GM21360 (cell line): ENCODE data around the gene F12.
"Not testable (repeated sequence)": the region's sequence is repeated elsewhere in the genome, so short reads cannot be mapped to it uniquely, and the experiment has no call there.

Experiments
- ATAC-seq: cut with Tn5 transposase; IDR thresholded peaks from one replicate; pipeline ENCODE4 v1.9.1; 2021; ENCODE audit warnings: mild to moderate bottlenecking, moderate library complexity; ENCODE audit not compliant: unreplicated experiment

F12 gene

DNA sequence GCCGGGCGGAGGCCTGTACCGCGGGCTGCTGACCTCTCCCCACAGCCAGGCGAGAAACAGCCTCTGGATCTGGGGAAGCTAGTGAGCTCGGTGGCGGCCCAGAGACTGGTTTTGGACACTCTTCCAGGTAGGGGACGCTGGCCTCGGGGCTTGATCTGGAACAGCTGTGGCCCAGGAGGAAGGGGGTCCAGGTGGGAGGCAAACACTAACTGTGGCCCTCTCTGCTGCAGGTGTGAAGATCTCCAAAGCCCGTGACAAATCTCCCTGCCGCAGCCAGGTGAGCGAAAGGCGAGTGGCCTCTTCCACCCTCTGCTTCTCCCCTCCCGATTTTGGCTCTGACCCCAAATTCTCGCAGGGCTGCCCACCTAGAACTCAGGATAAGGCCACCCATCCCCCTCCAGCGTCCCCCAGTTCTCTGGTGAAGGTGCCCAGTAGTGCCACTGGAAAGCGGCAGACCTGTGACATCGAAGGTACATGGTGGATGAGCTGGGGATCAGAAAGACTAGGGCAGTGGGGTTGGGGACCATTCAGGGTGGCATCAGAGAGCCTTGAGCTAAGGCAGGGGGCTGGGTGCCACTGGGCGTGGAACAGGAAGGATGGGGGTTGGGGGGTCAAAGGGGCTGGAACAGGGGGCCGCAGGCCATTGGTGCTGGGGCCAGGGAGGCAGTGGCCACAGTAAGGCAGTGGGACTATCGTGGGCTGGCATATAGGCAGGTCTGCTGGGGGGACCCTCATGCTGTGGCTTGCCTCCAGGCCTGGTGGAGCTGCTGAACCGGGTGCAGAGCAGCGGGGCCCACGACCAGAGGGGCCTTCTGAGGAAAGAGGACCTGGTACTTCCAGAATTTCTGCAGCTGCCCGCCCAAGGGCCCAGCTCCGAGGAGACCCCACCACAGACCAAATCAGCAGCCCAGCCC is 38.0 kb downstream of the F12 start:
- no peak for ATAC-seq

DNA sequence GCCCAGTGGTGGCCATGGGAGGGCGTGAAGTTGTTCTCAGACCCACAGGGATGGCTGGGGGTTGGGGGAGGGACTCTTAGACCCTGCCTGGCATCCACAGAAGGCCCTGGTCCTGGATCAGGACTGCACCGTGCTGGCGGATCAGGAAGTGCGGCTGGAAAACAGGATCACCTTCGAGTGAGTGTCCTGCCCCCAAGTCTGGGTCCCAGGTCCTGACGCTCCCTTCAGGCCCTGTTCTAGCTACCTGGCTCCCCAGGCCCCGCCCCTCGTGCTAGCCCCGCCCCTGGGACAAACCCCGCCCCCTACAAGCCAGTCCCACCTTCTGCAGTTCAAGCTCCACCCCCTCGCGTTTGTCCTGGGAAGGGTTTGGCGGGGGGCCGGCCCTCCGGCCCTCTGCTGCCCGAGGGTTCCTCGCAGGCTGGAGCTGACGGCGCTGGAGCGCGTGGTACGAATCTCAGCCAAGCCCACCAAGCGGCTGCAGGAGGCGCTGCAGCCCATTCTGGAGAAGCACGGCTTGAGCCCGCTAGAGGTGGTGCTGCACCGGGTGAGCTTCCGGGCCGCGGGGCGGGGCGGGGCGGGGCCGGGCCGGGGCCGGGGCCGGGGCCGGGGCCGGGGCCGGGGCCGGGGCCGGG is 38.8 kb downstream of the F12 start:
- ATAC-seq = no peak

DNA sequence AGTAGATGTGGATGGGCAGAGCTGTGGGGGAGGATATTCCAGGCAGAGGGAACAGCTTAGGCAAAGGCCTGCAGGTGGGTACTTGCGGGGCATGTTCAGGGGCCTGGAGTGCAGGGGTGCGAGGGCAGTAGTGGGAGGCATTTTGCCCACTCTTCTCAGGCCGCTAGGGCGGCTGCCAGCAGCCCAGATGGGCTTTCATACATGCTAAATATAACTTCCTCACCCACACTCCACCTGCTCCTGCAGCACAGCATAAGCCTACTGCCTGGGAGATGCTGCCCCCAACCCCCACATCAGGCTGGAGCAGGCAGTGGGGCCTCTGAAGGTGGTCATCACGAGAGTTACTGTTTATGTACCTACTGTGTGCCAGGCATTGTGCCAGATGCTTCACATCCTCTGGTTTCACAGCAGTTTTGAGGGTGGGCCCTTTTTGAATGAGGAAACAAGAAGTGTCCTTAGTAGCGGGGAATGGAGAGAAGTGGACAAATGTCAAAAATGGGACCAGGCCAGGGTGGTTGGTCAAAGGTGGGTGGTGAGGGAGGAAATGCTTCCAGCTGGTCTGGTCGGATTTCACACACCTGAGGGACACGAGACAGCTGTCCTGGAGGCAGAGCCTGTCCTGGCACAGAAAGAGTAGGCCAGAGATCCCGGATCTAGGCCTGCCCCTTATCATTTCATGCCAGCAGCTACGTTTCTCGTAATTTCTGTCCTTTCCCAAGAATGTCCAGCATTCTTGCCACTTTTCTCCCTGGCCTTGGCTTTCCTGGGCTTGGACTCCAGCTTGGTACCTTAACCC is 39.5 kb downstream of the F12 start:
- ATAC-seq = no peak

DNA sequence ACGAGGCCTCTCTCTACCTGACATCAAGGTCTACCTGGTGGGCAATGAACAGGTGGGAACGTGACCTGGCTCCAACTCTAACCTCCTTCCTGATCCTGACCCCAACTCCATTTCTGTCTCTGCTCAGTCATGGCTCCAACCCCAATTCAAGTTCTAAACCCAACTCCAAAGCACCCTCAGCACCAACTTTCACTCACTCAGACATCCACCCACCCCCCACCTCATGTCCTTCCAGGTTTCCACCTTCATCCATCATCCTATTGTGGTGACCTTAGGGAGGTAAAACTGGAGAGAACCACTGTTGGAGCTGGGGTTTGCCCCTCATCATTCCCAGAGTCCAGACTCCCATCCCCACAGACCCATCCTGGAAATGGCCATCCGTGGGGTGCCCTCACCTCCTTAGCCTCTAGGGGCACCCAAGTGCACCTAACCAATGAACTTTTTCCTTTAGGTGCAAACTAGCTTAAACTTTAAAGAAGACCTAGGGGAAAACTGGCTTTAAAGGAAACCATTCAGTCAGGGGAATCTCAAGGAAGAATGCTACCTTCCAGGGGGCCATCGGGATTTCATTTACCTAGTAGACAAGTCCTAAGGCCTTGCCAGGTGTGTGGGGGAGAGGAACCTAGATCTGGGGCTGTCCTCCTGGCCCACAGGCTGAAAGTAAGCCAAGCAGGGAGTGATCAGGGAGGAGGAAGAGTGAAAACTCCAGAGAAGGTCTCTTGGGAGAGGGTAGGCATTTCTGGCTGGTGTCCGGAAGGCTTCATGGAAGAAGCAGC is 40.3 kb downstream of the F12 start:
- no peak for ATAC-seq

DNA sequence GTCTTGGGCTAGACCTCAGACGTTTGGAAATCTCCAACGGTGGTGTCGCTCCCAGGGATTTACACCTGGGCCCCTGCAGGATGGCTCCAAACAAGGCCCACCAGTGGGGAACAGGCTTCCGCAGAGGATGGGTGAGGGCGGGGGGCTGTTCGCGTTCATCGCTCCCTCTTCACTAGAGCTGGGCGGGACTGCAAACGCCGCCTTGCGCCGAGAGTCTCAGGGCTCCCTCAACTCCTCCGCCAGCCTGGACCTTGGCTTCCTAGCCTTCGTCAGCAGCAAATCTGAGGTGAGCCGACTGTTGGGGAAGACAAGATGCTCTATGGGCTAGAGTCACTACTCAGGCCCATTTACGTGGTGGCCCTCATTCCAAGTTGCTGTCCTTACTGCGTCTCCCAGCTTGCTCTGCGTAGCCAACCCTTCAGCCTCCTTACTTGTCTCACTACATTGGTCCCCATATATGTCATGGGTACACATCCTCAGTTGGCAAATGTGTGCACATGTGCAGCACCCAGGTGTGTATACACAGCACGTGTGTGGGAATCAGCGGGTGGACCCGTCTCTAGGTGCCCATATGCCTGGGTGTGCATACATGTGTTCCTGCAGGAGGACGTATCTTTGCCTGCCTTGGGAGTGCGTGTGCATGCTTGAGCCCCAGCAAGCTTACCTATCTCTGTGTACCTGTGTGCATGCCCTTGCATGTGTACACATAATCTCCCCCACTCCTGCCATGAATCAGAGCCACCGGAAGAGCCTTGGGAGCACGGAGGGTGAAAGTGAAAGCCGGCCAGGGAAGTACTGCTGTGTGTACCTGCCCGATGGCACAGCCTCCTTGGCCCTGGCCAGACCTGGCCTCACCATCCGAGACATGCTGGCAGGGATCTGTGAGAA is 41.1 kb downstream of the F12 start:
- no peak for ATAC-seq

DNA sequence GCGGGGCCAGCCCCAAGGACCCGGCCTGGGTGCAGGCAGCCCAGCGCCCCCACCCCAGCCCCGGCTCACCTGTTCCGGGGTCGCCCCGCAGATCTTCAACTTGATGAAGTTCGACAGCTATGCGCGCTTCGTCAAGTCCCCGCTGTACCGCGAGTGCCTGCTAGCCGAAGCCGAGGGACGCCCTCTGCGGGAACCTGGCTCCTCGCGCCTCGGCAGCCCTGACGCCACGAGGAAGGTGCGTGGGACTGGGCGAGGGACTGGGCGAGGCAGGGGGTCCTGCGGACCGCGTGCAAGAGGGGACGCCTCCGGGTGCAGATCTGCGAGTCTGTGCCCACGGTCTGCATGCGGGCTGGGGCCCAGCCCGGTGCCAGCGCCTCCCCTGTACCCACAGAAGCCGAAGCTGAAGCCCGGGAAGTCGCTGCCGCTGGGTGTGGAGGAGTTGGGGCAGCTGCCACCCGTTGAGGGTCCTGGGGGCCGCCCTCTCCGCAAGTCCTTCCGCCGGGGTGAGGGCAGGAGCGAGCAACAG is 42.0 kb downstream of the F12 start:
- no peak for ATAC-seq

DNA sequence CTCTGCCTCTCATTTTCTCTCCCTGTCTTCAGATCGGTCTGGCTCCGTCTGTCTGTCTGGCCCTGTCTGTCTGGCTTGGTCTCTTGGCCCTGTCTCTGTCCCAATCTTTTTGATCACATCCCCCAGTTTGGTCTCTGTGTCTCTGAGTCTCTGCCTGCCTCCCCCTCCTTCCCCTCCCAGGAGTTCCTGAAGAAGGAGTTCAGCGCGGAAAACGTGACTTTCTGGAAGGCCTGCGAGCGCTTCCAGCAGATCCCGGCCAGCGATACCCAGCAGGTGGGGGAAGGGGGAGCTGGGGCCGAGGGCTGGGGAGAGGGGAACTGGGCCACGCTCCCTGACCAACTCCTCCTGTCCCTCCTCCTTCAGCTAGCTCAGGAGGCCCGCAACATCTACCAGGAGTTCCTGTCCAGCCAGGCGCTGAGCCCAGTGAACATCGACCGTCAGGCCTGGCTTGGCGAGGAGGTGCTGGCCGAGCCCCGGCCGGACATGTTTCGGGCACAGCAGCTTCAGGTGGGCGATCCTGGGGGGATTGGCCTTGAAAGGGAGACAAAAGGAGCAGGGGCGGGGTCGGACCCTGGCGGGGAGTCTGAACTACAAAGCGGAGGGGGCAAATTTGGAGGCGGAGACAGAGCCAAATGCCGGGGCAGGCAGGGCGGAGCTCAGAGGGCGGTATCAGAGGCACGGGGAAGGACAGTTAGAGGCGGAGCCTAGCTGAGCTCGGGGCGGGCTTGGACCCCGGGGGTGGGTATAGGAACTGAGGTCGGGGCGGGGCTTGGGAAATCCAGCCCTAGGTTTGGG is 42.6 kb downstream of the F12 start:
- ATAC-seq = no peak

DNA sequence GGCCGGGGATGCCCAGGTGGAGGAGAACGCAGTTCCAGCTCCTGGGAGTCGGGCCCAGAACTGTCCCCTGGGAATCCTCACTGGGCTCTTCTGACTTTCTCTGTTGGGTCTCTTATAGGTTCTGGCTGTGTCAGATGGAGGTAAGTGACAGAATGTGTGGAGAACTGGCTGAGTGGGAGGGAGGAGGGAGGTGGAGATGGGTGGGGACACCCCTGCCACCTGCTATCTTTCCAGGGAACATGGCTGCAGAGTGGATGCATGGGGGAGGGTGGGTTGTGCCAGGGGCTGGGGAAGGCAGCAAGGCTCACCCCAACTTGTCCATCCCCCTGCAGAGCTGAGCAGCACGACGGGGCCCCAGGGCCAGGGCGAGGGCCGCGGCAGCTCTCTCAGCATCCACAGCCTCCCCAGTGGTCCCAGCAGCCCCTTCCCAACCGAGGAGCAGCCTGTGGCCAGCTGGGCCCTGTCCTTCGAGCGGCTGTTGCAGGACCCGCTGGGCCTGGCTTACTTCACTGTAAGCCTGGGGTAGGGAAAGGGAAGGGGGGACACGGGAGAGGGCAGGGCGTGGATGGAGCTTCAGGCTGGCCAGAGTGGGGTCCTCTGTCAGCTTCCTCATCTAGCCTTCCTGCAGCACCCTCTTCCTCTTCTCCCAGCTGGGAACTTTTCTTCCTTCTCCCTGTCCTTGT is 43.4 kb downstream of the F12 start:
- ATAC-seq = no peak

DNA sequence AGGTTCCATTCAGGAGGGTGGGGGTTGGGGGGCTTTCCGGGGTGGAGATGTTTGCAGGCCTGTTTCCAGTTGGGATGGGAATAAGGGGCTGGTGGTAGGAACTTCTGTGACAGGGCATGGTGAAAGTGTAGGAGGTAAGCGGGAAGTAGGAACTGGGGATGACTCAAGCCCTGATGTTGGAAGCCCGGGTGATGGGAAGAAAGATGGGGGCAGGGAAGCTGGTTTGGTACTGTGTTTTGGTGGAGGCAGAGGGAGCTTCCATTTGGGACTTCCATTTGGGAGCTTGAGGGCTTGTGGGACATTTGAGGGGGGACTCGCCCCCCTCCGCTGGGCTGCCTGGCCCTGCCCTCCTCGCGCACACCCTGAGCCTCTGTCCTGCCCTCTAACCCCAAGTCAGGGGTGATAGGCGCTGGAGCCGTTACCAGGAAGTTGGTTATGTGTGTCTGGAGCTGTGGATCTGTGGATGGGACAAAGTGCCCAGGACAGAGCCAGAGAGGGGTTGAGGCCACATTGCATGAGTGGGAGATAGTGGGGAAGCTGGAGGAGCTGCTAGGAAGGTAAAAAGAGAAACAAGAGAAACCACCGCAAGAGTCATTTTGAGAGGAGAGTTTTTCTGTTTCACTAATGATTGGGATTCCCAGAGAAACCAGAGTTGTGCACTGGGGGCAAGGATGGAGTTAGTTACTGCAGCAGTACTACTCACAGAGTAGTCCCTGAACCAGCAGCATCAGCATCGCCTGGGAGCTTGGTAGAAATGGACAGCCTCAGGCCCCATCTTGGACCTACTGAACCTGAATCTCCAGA is 45.0 kb downstream of the F12 start:
- no peak for ATAC-seq

DNA sequence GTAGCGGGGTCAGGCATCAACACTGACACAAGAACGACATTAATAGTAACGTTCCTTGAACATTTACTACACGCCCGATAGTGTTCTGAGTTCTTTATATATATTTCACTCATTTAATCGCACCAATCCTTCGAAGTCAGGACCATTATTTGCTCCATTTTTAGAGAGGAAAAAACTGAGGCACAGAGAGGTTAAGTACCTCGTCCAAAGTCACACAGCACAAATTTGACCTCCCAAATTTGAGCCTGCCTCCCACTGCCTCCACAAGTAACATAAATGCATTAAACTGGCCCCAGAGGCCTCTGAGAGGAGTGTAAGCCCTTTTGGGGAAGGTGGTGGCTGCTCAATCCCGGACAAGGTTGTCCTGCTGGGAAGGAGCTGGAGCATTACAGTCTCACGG is 45.8 kb downstream of the F12 start:
- ATAC-seq = no peak

DNA sequence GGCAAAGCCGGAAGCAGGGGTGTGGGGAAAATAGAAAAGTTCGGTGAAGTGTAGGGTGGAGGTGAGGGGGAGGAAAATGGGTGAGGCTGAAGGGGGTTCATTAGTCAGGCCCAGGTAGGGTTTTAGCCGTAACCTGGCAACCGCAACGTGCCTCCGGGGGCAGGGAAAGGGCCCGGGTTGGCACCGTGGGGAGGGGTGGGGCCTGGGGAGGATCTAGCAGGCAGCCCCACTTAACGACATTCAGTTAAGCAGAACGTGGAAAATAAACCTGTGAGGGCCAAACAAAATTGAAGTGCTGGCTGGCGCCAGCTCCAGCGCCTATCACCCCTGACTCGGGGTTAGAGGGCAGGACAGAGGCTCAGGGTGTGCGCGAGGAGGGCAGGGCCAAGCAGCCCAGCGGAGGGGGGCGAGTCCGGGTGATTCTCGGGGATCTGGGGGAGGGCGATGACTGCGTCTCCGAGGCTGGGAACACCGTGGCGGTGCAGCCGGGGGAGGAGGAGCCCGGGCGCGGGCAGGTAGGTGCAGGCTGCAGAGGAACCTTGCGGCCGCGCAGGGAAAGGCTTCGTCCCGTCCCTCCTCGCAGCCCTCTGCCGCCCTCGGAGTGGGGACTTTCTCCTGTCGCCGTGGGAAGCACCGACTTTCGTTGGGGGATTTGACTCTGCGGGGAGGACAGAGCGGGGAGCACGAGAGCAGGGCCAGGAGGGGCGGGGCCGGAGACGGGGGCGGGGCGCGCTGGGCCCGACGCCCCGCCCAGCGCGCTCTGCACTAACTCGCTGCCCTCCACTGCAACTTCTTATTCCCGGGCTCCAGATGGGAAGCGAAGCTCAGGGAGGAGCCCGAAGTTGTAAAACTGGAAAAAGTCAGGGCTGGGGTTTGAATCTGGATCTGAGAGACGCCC is 46.5 kb downstream of the F12 start:
- ATAC-seq = peak; percentile 37

DNA sequence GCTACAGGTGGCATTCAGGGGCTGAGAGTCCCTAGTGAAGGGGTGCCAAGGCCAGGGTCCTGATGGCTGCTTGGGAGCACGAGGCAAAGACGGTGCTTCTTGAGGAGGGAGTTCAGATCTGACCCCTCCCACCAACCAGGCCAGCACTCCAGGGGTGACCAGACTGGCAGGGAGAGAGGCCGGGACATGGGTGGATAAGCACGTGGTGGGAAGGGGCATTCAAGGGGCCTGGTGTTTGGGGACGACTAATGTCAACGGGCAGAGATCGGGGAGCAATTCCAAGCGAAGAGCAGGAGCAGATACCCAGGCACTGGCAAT is 47.1 kb downstream of the F12 start:
- ATAC-seq = no peak

DNA sequence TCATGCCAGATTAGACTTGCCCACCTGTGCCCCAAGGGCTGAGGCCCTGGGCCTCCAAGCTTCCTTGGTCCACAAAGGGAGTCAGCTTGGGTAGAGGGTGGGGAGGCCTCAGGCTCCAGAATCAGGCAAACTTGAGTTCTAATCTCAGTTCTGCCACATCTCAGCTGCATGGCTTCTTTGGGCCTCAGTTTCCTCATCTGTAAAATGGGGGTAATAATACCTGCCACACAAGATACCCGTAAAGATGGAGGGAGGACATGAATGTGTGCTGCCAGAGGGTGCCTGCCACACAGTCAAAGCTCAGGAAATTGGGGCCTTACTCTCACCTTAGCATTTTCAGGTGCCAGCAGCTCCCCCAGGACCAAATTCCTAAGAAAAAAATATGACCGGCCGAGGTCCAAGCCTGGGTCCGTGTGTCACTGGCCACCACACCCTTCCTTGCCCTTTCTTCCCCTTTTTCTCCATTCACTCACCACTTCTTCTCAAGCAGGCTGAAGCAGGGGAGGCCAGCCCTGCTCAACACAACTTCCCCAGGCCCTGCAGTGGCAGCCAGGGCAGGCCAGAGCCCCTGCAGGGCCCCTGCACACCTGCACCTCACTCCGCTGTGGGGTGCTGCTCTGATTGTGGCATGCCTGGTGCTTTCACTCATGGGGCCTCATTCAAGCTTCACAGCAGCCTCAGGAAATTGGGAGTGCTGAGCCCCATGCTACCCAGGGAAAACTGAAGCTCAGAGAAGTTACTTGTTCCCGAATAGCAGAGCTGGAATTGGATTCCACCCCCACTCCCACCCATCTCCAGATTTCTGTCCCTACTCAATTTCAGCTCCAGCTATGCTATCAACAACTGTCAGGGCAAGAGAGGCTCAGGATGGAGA is 47.7 kb downstream of the F12 start:
- ATAC-seq = no peak

DNA sequence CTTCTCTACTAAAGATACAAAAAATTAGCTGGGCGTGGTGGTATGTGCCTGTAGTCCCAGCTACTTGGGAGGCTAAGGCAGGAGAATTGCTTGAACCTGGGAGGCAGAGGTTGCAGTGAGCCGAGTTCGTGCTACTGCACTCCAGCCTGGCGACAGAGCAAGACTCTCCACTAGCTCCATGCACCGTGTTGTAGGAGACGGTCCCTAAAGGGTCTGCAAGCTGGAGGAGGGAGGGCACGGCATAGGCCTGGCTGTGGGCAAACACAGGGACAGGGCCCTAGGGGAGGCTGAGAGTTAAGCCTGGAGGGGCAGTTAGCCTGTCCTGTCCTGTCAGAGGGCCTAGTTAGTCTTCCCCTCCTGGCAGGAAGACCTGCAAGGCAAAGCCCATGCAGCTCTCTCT is 48.6 kb downstream of the F12 start:
- ATAC-seq = not testable (repeated sequence)

DNA sequence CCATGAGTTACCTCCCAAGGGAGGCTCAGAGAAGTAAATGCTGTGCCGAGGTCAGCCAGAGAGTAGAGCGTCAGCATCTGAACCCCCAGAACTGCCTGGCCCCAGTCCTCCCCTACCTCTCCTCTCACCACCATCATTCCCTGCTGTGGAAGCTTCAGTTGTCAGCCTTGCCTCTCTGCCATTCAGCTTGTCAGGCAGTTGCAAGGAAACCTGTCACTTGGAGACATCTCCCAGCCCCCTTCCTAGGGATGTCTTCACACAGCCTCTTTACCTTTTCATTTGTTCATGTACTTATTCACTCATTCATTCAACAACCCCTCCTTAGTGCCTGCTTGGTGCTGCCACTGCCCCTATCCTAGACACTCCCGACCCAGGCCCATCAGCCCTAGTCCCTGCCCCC is 49.5 kb downstream of the F12 start:
- ATAC-seq = no peak

DNA sequence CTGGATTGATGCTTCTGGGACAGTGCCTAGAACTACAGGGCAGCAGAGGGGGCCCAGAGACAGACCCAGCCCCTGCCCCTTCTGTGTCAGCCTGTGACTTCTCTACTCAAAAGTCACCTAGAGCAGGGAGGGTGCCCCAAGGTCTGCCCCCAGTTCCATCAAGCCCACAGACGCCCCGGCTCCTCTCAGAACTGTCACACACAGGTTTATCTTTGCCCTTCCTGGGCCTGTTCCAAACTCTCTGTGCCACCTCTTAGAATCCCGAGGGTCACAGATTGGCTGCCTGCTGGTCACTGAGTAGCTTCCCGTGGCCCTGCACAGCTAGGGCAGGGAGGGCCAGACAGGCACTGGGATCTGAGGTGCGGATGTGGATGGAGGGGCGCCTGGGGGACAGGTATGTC is 49.9 kb downstream of the F12 start:
- no peak for ATAC-seq
